GM21737 (cell line): Measurements from ENCODE around the gene GALR3.

ENCODE experiments used
- ATAC-seq: cut with Tn5 transposase; IDR thresholded peaks from one replicate; pipeline ENCODE4 v1.9.1; 2021; ENCODE audit warnings: mild to moderate bottlenecking, moderate library complexity; ENCODE audit not compliant: unreplicated experiment

The GALR3 gene

DNA sequence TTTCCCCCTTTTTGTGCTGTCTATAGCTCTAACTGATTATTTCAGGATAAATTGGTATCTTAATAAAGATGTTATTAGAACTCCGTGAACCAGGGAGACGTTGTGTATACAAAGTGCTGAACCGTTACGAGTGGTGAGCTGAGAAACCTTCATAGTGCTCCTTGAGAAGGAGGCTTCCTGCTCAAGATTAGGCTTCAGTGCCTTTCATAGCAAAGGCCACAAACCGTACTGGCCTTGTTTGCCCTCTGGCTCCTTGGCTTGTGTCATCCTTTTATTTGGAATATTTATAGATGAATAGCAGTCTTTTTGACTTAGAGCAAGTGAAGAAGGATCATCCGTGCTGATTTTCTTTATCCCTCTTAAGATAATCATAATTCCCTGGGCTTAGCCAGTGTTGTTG is 42.3 kb downstream of the GALR3 start:
- ATAC-seq, result no peak

DNA sequence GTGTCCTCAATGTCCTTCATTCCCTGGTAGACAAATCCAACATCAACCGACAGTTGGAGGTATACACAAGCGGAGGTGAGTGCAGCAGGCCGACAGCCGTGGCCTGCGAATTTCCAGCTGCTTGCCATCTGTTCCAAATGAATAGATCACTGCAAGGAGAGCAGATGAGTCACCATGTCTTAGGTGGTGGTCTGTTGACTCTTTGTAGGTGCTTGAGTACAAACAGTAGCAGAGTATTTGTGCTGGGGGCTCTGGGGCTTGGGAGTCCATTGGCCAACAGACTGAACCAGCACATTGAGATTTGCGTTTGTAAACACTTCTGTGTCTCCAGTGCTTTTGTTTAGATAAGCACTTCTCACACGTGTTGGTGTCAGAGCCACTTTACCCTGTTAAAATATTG is 47.1 kb downstream of the GALR3 start:
- no peak for ATAC-seq
